ENCODE data around the gene TMTC2.
"Not testable (repeated sequence)": the region's sequence is repeated elsewhere in the genome, so short reads cannot be mapped to it uniquely, and the experiment has no call there.

Gene TMTC2

DNA sequence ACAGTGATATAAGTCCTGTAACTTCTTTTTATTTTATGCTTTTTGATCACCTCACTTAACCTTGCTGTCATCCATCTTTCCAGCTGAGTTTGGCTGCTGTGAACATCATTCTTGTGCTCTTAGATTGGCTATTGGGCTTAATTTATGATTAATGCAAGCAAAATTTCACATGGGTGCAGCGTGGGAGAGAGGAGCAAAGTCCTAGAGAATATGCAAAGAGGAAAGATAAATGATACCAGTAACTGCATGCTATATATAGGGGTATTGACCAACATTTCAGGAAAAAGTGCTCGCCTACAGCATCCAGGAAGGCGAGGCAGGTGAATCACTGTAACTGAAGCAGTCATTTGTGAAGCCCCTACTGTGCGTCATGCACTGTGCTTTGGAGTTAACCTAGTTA is 153.1 kb downstream of the TMTC2 start:
- TF ChIP-seq, protein P1, sequence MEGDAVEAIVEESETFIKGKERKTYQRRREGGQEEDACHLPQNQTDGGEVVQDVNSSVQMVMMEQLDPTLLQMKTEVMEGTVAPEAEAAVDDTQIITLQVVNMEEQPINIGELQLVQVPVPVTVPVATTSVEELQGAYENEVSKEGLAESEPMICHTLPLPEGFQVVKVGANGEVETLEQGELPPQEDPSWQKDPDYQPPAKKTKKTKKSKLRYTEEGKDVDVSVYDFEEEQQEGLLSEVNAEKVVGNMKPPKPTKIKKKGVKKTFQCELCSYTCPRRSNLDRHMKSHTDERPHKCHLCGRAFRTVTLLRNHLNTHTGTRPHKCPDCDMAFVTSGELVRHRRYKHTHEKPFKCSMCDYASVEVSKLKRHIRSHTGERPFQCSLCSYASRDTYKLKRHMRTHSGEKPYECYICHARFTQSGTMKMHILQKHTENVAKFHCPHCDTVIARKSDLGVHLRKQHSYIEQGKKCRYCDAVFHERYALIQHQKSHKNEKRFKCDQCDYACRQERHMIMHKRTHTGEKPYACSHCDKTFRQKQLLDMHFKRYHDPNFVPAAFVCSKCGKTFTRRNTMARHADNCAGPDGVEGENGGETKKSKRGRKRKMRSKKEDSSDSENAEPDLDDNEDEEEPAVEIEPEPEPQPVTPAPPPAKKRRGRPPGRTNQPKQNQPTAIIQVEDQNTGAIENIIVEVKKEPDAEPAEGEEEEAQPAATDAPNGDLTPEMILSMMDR (IDR thresholded peaks at IDR 0.05; ENCODE audit: low read depth, low read length, missing control alignments): no peak
- DNase-seq: no peak
- H3K36me3 ChIP-seq (replicated peaks): no peaks in the 10 kb centered on the region
- in situ Hi-C loops (cut with HindIII; ENCODE audit: low pct_ligation_motif_present, low sequenced_read_pairs): no loop called here
- H3K27me3 ChIP-seq (replicated peaks): no peaks in the 10 kb centered on the region
- no peak overlapping the region for H3K27ac ChIP-seq
- no peak overlapping the region for H3K4me3 ChIP-seq (ENCODE audit: low read depth, low read length)

- Histone ChIP-seq H3K36me3 (replicated peaks) (no peaks in the 10 kb centered on the region), H3K27me3 (replicated peaks) (no peaks in the 10 kb centered on the region), H3K27ac (no peak overlapping the region), H3K4me3 (ENCODE audit: low read depth, low read length) (no peak overlapping the region)
- TF ChIP-seq, protein P1 (IDR thresholded peaks at IDR 0.05; ENCODE audit: low read depth, low read length, missing control alignments): no peak
- in situ Hi-C loops (cut with HindIII; ENCODE audit: low pct_ligation_motif_present, low sequenced_read_pairs): no loop called here
- no peak for DNase-seq
These were observed 154.8 kb downstream of the TMTC2 start for GRCh38 chr12:82841487-82841904.

GRCh38 chr12:82842480-82842879 is 155.8 kb downstream of the TMTC2 start:
- in situ Hi-C loops (cut with HindIII; ENCODE audit: low pct_ligation_motif_present, low sequenced_read_pairs): no loop called here
- no peak for DNase-seq
- Histone ChIP-seq H3K36me3 (replicated peaks) (no peaks in the 10 kb centered on the region), H3K27ac (no peak overlapping the region), H3K27me3 (replicated peaks) (no peaks in the 10 kb centered on the region), H3K4me3 (ENCODE audit: low read depth, low read length) (no peak overlapping the region)
- TF ChIP-seq, protein P1 (IDR thresholded peaks at IDR 0.05; ENCODE audit: low read depth, low read length, missing control alignments): no peak

- H3K36me3 ChIP-seq (replicated peaks); H3K27ac ChIP-seq; H3K27me3 ChIP-seq (replicated peaks); DNase-seq; H3K4me3 ChIP-seq (ENCODE audit: low read depth, low read length); in situ Hi-C loops (cut with HindIII; ENCODE audit: low pct_ligation_motif_present, low sequenced_read_pairs): not testable (repeated sequence)
These were observed 158.4 kb downstream of the TMTC2 start for GRCh38 chr12:82845076-82845475.

DNA sequence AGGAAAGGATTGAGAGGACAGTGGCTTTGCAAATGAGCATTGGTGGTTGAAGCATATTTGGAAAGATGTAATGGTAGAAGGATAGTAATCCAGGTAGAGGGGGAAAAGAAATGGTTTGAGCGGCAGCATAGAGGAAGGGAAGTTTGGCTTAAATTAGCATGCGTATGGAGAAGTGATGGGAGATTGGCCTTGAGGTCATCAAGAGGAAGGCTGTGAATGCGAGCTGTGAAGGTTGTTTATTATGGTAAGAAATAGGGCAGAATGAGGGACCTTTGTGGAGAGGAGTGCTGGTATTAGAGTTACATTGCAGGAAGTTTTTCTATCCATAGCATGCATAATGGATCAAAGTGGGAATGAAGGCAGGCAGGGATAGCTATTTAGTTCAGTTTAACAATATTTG is 162.1 kb downstream of the TMTC2 start:
- no peak overlapping the region for H3K4me3 ChIP-seq (ENCODE audit: low read depth, low read length)
- DNase-seq: no peak
- no peak overlapping the region for H3K27ac ChIP-seq
- H3K27me3 ChIP-seq (replicated peaks): no peaks in the 10 kb centered on the region
- in situ Hi-C loops (cut with HindIII; ENCODE audit: low pct_ligation_motif_present, low sequenced_read_pairs): no loop called here
- TF ChIP-seq, protein P1 (IDR thresholded peaks at IDR 0.05; ENCODE audit: low read depth, low read length, missing control alignments): no peak
- H3K36me3 ChIP-seq (replicated peaks): no peaks in the 10 kb centered on the region

DNA sequence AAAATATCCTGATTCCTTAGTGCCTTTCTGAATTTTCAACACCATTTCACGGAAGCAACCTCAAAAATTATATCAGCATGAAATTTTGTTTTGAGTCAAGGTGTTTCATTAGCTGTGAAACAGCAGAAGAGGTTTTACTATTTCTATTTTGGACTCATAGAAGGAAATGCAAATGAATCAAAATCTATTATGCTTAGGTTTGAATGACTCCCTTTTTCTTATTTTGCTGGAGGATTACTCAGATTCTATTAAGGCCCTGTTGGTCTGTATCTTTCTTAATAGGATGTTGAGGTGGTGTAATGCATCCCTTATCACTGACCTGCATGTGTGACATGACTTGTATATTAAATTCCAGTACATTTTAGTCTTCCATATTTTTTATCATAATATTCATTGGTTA is 165.8 kb downstream of the TMTC2 start:
- no peak overlapping the region for H3K27ac ChIP-seq
- H3K36me3 ChIP-seq (replicated peaks): no peaks in the 10 kb centered on the region
- H3K4me3 ChIP-seq (ENCODE audit: low read depth, low read length): no peak overlapping the region
- in situ Hi-C loops (cut with HindIII; ENCODE audit: low pct_ligation_motif_present, low sequenced_read_pairs): no loop called here
- H3K27me3 ChIP-seq (replicated peaks): no peaks in the 10 kb centered on the region
- TF ChIP-seq, protein P1 (IDR thresholded peaks at IDR 0.05; ENCODE audit: low read depth, low read length, missing control alignments): no peak
- DNase-seq: no peak
